AG20443 (cell line): ENCODE data around the gene KCNK13.
"Not testable (repeated sequence)": the region's sequence is repeated elsewhere in the genome, so short reads cannot be mapped to it uniquely, and the experiment has no call there.

Experiments
- DNase-seq: peaks from one replicate; pipeline ENCODE4 v3.0.0; 2012; ENCODE audit warnings: low spot score, mixed read lengths

The KCNK13 gene

GRCh38 chr14:90193925-90194324, 132.1 kb downstream of the KCNK13 start:
- DNase-seq: no peak

GRCh38 chr14:90194706-90195105, 132.9 kb downstream of the KCNK13 start:
- DNase-seq: no peak

GRCh38 chr14:90198541-90199060, 136.8 kb downstream of the KCNK13 start:
- no peak for DNase-seq

- not testable (repeated sequence) for DNase-seq
Measured at GRCh38 chr14:90200546-90200945, 138.8 kb downstream of the KCNK13 start.

GRCh38 chr14:90201344-90201743, 139.6 kb downstream of the KCNK13 start:
- DNase-seq: no peak

- DNase-seq: no peak
Measured at GRCh38 chr14:90204516-90204915, 142.7 kb downstream of the KCNK13 start.

GRCh38 chr14:90213099-90213748, 151.4 kb downstream of the KCNK13 start:
- DNase-seq: no peak

GRCh38 chr14:90228478-90228877, 166.7 kb downstream of the KCNK13 start:
- DNase-seq: no peak

GRCh38 chr14:90229942-90230341, 168.1 kb downstream of the KCNK13 start:
- DNase-seq: not testable (repeated sequence)
